H1 (cell line): ENCODE measurements around the gene CEP83. TPM values are rescaled to one million over a fixed set of nuclear protein-coding genes. Genes with fewer than 3 reads are reported as not detected.

Source experiments
- MAX ChIP-seq: IDR thresholded peaks from 2 replicates; pipeline ENCODE4 v1.6.1; 2012; ENCODE audit warnings: inconsistent platforms
- RAD21 ChIP-seq, 2 experiments: IDR thresholded peaks in 1 of 2; conservative IDR thresholded peaks in 1 of 2; 2 replicates each; pipeline ENCODE4 v1.6.1; 2011; ENCODE audit warnings: low read depth in 2 of 2, low read length in 2 of 2, improper control_type of control experiment in 1 of 2, inconsistent platforms in 1 of 2, mild to moderate bottlenecking in 1 of 2, moderate library complexity in 1 of 2
- polyA plus RNA-seq, 7 experiments: library from polyadenylated mRNA; depleted of rRNA in 3 of 7; stranded (reverse) in 5 of 7; unstranded in 2 of 7; fragments of >200 nt in 5 of 7; fragments of 200-250 nt in 2 of 7; gene quantifications; 1 replicate in 5 of 7; 2 replicates in 1 of 7; 4 replicates in 1 of 7; pipeline versions ENCODE4 v1.2.1 to v1.2.3, GENCODE V29; 2011 to 2013; ENCODE audit warnings: missing spikeins in 2 of 7, mixed read lengths in 2 of 7
- total RNA-seq: library from RNA; stranded (reverse); fragmentation: NEBNext Ultra II Directional; extraction: Animal tissue kit (Norgen Biotek cat#: 25700); gene quantifications from 2 replicates; pipeline ENCODE4 v1.2.1, GENCODE V29; 2021
- TF ChIP-seq, protein P1 (sequence below): fragments of 300-600 bp; sonication (generic); IDR thresholded peaks from 2 replicates; pipeline ENCODE4 v1.7.1; 2012; ENCODE audit warnings: low read length, moderate library complexity, mild to moderate bottlenecking, inconsistent platforms; ENCODE audit not compliant: insufficient replicate concordance

CEP83 gene
- total and polyA plus RNA-seq, 2 of the 8 experiments (the other 6 are each of a cell fraction or from before 2014, with no cell fraction given): 6.0 to 25.8 TPM

- TF ChIP-seq MAX (no peak), RAD21 (IDR thresholded peaks at IDR 0.05 in 1 of 2, conservative IDR thresholded peaks at IDR 0.05 in 1 of 2; ENCODE audit: low read depth in 2 of 2, low read length in 2 of 2) (no peak)
- TF ChIP-seq, protein P1, sequence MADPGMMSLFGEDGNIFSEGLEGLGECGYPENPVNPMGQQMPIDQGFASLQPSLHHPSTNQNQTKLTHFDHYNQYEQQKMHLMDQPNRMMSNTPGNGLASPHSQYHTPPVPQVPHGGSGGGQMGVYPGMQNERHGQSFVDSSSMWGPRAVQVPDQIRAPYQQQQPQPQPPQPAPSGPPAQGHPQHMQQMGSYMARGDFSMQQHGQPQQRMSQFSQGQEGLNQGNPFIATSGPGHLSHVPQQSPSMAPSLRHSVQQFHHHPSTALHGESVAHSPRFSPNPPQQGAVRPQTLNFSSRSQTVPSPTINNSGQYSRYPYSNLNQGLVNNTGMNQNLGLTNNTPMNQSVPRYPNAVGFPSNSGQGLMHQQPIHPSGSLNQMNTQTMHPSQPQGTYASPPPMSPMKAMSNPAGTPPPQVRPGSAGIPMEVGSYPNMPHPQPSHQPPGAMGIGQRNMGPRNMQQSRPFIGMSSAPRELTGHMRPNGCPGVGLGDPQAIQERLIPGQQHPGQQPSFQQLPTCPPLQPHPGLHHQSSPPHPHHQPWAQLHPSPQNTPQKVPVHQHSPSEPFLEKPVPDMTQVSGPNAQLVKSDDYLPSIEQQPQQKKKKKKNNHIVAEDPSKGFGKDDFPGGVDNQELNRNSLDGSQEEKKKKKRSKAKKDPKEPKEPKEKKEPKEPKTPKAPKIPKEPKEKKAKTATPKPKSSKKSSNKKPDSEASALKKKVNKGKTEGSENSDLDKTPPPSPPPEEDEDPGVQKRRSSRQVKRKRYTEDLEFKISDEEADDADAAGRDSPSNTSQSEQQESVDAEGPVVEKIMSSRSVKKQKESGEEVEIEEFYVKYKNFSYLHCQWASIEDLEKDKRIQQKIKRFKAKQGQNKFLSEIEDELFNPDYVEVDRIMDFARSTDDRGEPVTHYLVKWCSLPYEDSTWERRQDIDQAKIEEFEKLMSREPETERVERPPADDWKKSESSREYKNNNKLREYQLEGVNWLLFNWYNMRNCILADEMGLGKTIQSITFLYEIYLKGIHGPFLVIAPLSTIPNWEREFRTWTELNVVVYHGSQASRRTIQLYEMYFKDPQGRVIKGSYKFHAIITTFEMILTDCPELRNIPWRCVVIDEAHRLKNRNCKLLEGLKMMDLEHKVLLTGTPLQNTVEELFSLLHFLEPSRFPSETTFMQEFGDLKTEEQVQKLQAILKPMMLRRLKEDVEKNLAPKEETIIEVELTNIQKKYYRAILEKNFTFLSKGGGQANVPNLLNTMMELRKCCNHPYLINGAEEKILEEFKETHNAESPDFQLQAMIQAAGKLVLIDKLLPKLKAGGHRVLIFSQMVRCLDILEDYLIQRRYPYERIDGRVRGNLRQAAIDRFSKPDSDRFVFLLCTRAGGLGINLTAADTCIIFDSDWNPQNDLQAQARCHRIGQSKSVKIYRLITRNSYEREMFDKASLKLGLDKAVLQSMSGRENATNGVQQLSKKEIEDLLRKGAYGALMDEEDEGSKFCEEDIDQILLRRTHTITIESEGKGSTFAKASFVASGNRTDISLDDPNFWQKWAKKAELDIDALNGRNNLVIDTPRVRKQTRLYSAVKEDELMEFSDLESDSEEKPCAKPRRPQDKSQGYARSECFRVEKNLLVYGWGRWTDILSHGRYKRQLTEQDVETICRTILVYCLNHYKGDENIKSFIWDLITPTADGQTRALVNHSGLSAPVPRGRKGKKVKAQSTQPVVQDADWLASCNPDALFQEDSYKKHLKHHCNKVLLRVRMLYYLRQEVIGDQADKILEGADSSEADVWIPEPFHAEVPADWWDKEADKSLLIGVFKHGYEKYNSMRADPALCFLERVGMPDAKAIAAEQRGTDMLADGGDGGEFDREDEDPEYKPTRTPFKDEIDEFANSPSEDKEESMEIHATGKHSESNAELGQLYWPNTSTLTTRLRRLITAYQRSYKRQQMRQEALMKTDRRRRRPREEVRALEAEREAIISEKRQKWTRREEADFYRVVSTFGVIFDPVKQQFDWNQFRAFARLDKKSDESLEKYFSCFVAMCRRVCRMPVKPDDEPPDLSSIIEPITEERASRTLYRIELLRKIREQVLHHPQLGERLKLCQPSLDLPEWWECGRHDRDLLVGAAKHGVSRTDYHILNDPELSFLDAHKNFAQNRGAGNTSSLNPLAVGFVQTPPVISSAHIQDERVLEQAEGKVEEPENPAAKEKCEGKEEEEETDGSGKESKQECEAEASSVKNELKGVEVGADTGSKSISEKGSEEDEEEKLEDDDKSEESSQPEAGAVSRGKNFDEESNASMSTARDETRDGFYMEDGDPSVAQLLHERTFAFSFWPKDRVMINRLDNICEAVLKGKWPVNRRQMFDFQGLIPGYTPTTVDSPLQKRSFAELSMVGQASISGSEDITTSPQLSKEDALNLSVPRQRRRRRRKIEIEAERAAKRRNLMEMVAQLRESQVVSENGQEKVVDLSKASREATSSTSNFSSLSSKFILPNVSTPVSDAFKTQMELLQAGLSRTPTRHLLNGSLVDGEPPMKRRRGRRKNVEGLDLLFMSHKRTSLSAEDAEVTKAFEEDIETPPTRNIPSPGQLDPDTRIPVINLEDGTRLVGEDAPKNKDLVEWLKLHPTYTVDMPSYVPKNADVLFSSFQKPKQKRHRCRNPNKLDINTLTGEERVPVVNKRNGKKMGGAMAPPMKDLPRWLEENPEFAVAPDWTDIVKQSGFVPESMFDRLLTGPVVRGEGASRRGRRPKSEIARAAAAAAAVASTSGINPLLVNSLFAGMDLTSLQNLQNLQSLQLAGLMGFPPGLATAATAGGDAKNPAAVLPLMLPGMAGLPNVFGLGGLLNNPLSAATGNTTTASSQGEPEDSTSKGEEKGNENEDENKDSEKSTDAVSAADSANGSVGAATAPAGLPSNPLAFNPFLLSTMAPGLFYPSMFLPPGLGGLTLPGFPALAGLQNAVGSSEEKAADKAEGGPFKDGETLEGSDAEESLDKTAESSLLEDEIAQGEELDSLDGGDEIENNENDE: no peak
Measured at GRCh38 chr12:94327809-94328208, 131.9 kb downstream of the CEP83 start (continued).
